Measurements from ENCODE around the gene GRK4. TPM values are rescaled to one million over a fixed set of nuclear protein-coding genes. Genes with fewer than 3 reads are reported as not detected.
A peak's percentile ranks its signal among the peaks of the same experiment; 100 is the strongest.

Gene GRK4
- total and polyA plus RNA-seq, 2 of the 4 experiments (the other 2 are of a cell fraction): 1.6 to 2.2 TPM

DNA sequence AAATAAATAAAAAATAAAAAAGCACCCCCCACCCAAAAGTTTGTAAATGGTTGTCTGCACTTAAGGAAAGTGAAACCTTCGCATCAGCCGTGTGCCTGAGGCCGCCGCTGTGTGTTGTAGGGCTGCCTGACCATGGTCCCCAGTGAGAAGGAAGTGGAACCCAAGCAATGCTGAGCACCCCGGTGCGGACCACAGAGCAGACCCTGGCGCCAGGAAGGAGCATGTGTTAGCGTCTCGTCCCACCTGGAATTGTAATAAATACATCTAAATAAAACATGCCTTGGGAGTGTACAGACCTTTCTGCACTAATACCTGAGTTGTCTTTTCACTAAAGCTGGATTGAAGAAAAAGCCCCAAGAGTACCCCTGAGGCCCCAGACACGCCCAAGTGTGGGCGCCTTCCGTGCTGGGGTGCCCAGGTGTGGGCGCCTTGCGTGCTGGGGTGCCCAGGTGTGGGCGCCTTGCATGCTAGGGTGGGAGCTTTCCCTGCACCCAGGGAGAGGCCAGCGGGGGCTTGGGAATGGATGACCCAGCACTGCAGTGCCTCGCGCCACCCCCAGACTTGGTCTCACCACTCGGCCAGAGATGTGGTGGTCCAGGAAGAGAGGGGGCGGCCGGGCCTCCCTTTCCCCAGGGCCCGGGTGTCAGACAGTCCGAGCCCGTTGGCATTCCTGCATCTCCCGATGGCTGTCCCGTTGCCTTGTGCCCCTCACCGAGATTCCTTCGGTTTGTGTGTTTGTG lies 77.3 kb downstream of the GRK4 start:
- intact Hi-C loops (cut with micrococcal nuclease): no loop called here
- 77% methylated on average over 6 of the region's 28 CpGs; no CpG with 5 or more reads in 1 of the 2 experiments for WGBS, 2 experiments (ENCODE audit: extremely low coverage in 2 of 2, insufficient read length in 1 of 2)
- H2AFZ ChIP-seq (replicated peaks; ENCODE audit: low read length, poor library complexity): no peak overlapping the region

More for the DNA sequence above, 77.3 kb downstream of the GRK4 start:
- DNase-seq: no peak
- Histone ChIP-seq H4K91ac (ENCODE audit: insufficient read depth, low read depth, low read length) (no peak overlapping the region), H4K5ac (ENCODE audit: low read depth, low read length) (no peak overlapping the region), H3K79me1 (ENCODE audit: low read depth in 1 of 2, low read length in 2 of 2) (no peaks in the 10 kb centered on the region), H3K4me3 (ENCODE audit: insufficient read depth, low read depth, low read length) (no peak overlapping the region), H3K27me3 (ENCODE audit: control insufficient read depth, insufficient read depth, low read length) (peaks cover 19% of the 10 kb centered on the region; the same call in 1 of the 2 replicates), H4K8ac (ENCODE audit: low read depth in 2 of 2, low read length in 2 of 2) (0 out of 4 replicates have a peak overlapping the region, but pooled peaks of 1 of the 2 experiments have one; percentile 70), H3K18ac (ENCODE audit: low read depth, low read length) (no peak overlapping the region), H2BK5ac (ENCODE audit: low read depth, low read length, poor library complexity, severe bottlenecking) (no peak overlapping the region), H2BK20ac (ENCODE audit: low read depth, low read length) (no peak overlapping the region), H3K9me3 (ENCODE audit: control insufficient read depth, insufficient read depth, low read length) (no peaks in the 10 kb centered on the region), H3K56ac (ENCODE audit: extremely low read depth, insufficient read depth, low read length) (no peak overlapping the region), H2AK9ac (replicated peaks; ENCODE audit: low read depth, low read length, poor library complexity) (peak overlapping the region; percentile 42), H2BK120ac (ENCODE audit: low read depth, low read length) (no peak overlapping the region), H3K14ac (replicated peaks; ENCODE audit: low read depth, low read length) (no peak overlapping the region), H2BK15ac (ENCODE audit: low read depth, low read length) (no peak overlapping the region), H4K20me1 (ENCODE audit: insufficient read depth, low read length) (no peaks in the 10 kb centered on the region), H3K9me1 (ENCODE audit: insufficient read depth, low read length) (no peaks in the 10 kb centered on the region), H3K27ac (ENCODE audit: insufficient read depth, low read length) (no peak overlapping the region), H3K4me1 (ENCODE audit: control insufficient read depth, insufficient read depth, low read length) (peaks cover 2% of the 10 kb centered on the region; the same call in 1 of the 2 replicates), H3K23ac (ENCODE audit: low read depth, low read length) (no peak overlapping the region), H3K36me3 (ENCODE audit: control insufficient read depth, insufficient read depth, low read length) (no peaks in the 10 kb centered on the region), H3K4ac (ENCODE audit: low read depth, low read length) (no peak overlapping the region), H3K4me2 (ENCODE audit: low read depth, low read length) (no peak overlapping the region), H3K9ac (ENCODE audit: low read depth, low read length) (no peak overlapping the region), H2AK5ac (ENCODE audit: low read depth, low read length) (no peak overlapping the region)
- no TSS peak for BruUV-seq (replicated peaks)
- ChIA-PET POLR2A (ENCODE audit: unreplicated experiment) (no interaction called here), CTCF (no interaction called here)
- no peak for ATAC-seq (ENCODE audit: low read depth)
- in situ Hi-C loops (cut with MboI; ENCODE audit: low sequenced_read_pairs): loop anchor here (25.0 kb wide), 1 partner anchor 278 kb away; the partner anchor contains the start of gene TNIP2
- dilution Hi-C loops (cut with HindIII; ENCODE audit: low sequenced_read_pairs, unreplicated experiment): no loop called here
- TF ChIP-seq CHD1 (IDR thresholded peaks at IDR 0.05; ENCODE audit: low read depth, low read length): no peak
